Nephron (organoid): Measurements from ENCODE around the gene TM9SF4.
A peak's percentile ranks its signal among the peaks of the same experiment; 100 is the strongest.
"Not testable (repeated sequence)": the region's sequence is repeated elsewhere in the genome, so short reads cannot be mapped to it uniquely, and the experiment has no call there.

Source experiments
- H3K27ac Mint-ChIP-seq, 3 experiments: 2 replicates each; pipeline ENCODE4 v1.8.0; 2020; ENCODE audit warnings: mixed read lengths in 3 of 3, mild to moderate bottlenecking in 2 of 3, moderate library complexity in 1 of 3
- H3K27me3 Mint-ChIP-seq: 2 replicates; pipeline ENCODE4 v1.8.0; 2021; ENCODE audit warnings: low read depth, mild to moderate bottlenecking, moderate library complexity, mixed read lengths
- H3K36me3 Mint-ChIP-seq: 2 replicates; pipeline ENCODE4 v1.8.0; 2020; ENCODE audit warnings: low read depth, mixed read lengths
- H3K4me1 Mint-ChIP-seq: 2 replicates; pipeline ENCODE4 v1.8.0; 2020; ENCODE audit warnings: mixed read lengths
- H3K4me3 Mint-ChIP-seq, 3 experiments: 2 replicates each; pipeline ENCODE4 v1.8.0; 2020; ENCODE audit warnings: mild to moderate bottlenecking in 3 of 3, mixed read lengths in 3 of 3, moderate library complexity in 2 of 3
- H3K9me3 Mint-ChIP-seq: 2 replicates; pipeline ENCODE4 v1.8.0; 2020; ENCODE audit warnings: mixed read lengths
- TF ChIP-seq, protein P1 (sequence below), 3 experiments: fragments of 200-600 bp; sonication (generic); IDR thresholded peaks; one replicate each; pipeline ENCODE4 v1.5.0; 2021; ENCODE audit warnings: antibody characterized with exemption in 3 of 3; ENCODE audit not compliant: unreplicated experiment in 3 of 3

TM9SF4 gene

GRCh38 chr20:32112841-32113240 is 3.3 kb downstream of the TM9SF4 start:
- H3K4me1 Mint-ChIP-seq, result peaks cover 45% of the 10 kb centered on the region
- TF ChIP-seq, protein P1, sequence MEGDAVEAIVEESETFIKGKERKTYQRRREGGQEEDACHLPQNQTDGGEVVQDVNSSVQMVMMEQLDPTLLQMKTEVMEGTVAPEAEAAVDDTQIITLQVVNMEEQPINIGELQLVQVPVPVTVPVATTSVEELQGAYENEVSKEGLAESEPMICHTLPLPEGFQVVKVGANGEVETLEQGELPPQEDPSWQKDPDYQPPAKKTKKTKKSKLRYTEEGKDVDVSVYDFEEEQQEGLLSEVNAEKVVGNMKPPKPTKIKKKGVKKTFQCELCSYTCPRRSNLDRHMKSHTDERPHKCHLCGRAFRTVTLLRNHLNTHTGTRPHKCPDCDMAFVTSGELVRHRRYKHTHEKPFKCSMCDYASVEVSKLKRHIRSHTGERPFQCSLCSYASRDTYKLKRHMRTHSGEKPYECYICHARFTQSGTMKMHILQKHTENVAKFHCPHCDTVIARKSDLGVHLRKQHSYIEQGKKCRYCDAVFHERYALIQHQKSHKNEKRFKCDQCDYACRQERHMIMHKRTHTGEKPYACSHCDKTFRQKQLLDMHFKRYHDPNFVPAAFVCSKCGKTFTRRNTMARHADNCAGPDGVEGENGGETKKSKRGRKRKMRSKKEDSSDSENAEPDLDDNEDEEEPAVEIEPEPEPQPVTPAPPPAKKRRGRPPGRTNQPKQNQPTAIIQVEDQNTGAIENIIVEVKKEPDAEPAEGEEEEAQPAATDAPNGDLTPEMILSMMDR (IDR thresholded peaks at IDR 0.05; ENCODE audit: unreplicated experiment in 3 of 3), result no peak
- H3K27me3 Mint-ChIP-seq, result no peaks in the 10 kb centered on the region
- H3K4me3 Mint-ChIP-seq, result peak overlapping the region in 2 of 3 experiments; percentile 62 to 80
- H3K27ac Mint-ChIP-seq, result peak overlapping the region in 1 of 3 experiments; percentile 23
- no peaks in the 10 kb centered on the region for H3K9me3 Mint-ChIP-seq
- H3K36me3 Mint-ChIP-seq, result peaks cover 5% of the 10 kb centered on the region

GRCh38 chr20:32113591-32114260 is 4.2 kb downstream of the TM9SF4 start:
- Mint-ChIP-seq H3K36me3 (peaks cover 5% of the 10 kb centered on the region), H3K9me3 (no peaks in the 10 kb centered on the region), H3K4me3 (peak overlapping the region in 2 of 3 experiments; percentile 62 to 80), H3K27ac (no peak overlapping the region), H3K27me3 (no peaks in the 10 kb centered on the region), H3K4me1 (peaks cover 45% of the 10 kb centered on the region)
- TF ChIP-seq, protein P1 (IDR thresholded peaks at IDR 0.05; ENCODE audit: unreplicated experiment in 3 of 3), result no peak

DNA sequence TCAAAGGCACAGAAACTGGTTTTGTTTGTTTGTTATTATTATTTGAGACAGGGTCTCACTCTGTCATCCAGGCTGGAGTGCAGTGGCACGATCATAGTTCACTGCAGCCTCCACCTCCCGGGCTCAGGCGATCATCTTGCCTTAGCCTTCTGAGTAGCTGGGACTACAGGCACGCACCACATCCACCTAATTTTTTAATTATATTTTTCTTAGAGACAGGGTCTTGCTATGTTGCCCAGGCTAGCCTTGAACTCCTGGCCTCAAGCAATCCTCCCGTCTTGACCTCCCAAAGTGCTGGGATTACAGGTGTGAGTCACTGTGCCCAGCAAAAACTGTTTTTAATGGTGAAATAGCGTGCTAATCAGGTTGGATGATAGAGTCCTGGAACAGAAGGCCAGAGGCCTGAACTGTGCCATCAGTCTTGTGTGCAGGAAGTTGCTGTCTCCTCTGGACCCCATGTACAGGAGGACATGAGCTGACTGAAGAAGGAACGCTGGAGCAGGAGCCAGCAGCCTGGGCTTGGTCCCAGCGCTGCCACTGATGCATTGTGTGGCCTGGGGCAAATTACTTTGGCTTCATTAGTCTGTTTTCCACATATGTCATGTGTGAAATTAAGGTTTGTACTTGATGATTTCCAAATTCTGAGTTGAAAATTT is 4.9 kb downstream of the TM9SF4 start:
- TF ChIP-seq, protein P1 (IDR thresholded peaks at IDR 0.05; ENCODE audit: unreplicated experiment in 3 of 3), result no peak
- no peaks in the 10 kb centered on the region for H3K9me3 Mint-ChIP-seq
- no peak overlapping the region for H3K27ac Mint-ChIP-seq
- peaks cover 45% of the 10 kb centered on the region for H3K4me1 Mint-ChIP-seq
- no peaks in the 10 kb centered on the region for H3K27me3 Mint-ChIP-seq
- peaks cover 5% of the 10 kb centered on the region for H3K36me3 Mint-ChIP-seq
- H3K4me3 Mint-ChIP-seq, result no peak overlapping the region

DNA sequence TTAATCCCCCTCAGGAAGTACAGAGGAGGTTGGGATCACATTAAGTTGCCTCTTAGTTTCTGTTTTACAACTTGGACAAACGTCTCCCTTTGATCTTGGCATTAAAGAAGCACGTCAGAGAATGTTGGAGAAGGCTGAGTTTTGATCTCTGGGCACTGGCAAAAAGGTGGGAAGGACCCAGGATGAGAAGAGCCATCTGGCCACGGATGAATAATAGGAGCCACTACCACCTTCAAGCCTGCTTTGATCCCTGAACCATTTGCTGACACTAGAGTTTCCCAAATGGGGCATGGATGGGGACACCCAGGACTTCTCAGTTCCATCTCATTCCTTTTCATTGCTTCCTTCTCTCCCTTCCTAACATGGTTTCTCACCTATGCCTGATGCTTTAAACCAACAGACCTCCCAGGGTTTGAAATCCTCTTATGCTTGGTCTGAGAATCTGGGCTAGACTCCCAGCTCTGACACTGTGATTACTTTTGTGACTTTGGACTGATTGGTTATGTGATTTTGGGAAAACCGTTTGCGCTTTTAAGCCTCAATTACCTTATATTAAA is 5.8 kb downstream of the TM9SF4 start:
- no peaks in the 10 kb centered on the region for H3K27me3 Mint-ChIP-seq
- TF ChIP-seq, protein P1 (IDR thresholded peaks at IDR 0.05; ENCODE audit: unreplicated experiment in 3 of 3), result no peak
- peaks cover 45% of the 10 kb centered on the region for H3K4me1 Mint-ChIP-seq
- H3K36me3 Mint-ChIP-seq, result peaks cover 5% of the 10 kb centered on the region
- no peak overlapping the region for H3K27ac Mint-ChIP-seq
- no peak overlapping the region for H3K4me3 Mint-ChIP-seq
- H3K9me3 Mint-ChIP-seq, result peaks cover under 1% of the 10 kb centered on the region

DNA sequence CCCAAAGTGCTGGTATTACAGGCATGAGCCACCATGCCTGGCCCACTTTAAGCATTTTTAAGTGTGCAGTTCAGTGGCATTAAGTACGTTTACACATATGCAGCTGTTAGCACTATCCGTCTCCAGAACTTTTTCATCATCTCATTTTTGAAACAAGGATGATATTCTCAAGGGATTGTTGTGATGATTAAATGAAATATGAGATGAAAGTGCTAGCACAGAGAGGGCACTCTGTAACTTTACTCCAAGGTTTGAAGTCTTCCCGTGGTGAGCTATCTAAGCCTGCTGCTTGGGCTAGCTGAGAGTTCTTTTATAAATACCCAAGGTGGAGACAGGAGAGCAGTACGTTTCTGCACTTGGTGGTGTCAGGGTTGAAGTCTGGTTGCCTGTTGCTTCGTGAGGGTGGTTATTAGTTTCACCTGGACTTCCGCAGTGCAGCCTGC is 6.6 kb downstream of the TM9SF4 start:
- H3K9me3 Mint-ChIP-seq, result peaks cover 5% of the 10 kb centered on the region
- peaks cover 39% of the 10 kb centered on the region for H3K4me1 Mint-ChIP-seq
- peak overlapping the region in 1 of 3 experiments; percentile 13 for H3K4me3 Mint-ChIP-seq
- no peaks in the 10 kb centered on the region for H3K27me3 Mint-ChIP-seq
- peak overlapping the region in 1 of 3 experiments; percentile 37 for H3K27ac Mint-ChIP-seq
- H3K36me3 Mint-ChIP-seq, result peaks cover 10% of the 10 kb centered on the region
- TF ChIP-seq, protein P1 (IDR thresholded peaks at IDR 0.05; ENCODE audit: unreplicated experiment in 3 of 3), result no peak

GRCh38 chr20:32116796-32117195 is 7.3 kb downstream of the TM9SF4 start:
- not testable (repeated sequence) for H3K36me3 Mint-ChIP-seq, H3K27me3 Mint-ChIP-seq, H3K9me3 Mint-ChIP-seq, H3K4me3 Mint-ChIP-seq, H3K27ac Mint-ChIP-seq
- peaks cover 34% of the 10 kb centered on the region for H3K4me1 Mint-ChIP-seq

DNA sequence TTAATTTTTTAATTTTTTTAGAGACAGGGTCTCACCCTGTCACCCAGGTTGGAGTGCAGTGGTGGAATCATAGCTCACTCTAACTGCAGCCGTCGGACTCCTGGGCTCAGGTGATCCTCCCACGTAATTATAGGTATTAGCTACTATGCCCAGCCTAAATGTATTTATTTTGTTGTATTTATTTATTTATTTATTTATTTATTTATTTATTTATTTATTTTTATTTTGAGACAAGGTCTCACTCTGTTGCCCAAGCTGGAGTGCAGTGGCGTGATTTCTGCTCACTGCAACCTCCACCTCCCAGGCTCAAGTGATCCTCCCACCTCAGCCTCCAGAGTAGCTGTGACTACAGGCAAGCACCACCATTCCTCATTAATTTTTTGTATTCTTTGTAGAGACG is 8.9 kb downstream of the TM9SF4 start:
- not testable (repeated sequence) for H3K4me3 Mint-ChIP-seq, H3K9me3 Mint-ChIP-seq, H3K27ac Mint-ChIP-seq, H3K27me3 Mint-ChIP-seq
- H3K36me3 Mint-ChIP-seq, result peaks cover 12% of the 10 kb centered on the region
- H3K4me1 Mint-ChIP-seq, result peaks cover 23% of the 10 kb centered on the region
